Stimulated activated naive CD4-positive, alpha-beta T cell (primary cell): Measurements from ENCODE around the gene RFLNA.

ENCODE experiments used
- DNase-seq, 6 experiments: peaks; one replicate each; lab custom pipeline; 2025; lab: John Stamatoyannopoulos, UW

The RFLNA gene

DNA sequence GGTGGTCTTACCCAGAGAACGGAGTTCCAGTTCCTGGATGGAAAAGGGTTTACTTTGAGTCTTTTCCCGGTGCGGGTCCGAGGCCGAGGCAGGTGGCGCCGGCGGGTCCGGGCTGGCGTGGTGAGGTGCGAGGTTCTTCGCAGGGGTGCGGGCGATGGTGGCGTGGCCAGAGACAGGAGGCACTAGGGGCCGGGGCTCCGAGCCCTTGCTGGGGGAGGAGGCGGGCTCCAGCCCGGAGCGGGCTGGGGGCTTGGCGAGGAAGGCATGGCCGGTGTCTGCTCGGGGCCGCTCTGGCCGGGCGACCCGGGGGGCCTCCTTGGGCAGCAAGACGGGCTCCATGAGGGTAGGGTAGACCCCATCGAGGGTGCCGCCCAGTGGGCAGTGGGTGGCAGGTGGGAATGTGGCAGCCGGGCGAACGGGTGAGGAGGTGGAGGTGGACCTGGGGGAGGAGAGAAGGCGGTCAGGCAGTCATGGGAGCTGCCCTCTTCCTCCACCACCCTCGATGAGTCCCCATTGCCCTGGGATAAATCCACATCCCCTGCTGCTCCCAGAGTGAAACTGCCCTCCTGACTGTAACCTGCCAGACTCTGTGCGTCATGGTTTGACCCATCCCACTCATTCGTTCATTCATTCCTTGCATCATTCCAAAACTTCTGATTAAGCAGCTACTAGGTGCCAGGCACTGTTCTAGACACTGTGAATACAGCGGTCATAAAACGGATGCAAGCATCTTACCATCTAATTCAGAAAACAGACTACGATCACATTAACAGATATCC, 42.0 kb downstream of the RFLNA start:
- no peak for DNase-seq

DNA sequence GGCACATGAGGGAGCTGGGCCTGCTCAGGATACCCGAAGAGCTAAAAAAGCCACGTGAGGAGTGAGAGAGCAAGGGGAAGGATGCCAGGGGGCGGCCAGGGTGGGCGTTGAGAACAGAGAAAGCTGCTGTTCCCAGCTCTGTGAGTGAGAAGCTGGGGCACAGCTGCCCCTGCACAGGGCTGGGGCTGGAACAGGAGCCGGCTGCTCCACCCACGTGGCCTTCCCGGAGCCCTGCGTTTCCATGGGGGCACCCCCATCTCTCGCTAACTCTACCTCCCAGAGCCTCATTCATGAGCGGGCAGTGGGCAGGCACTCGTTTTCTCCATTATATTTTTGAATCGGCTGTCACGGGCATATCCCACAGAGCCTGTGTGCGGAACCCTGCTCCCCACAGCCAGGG, 42.7 kb downstream of the RFLNA start:
- DNase-seq, result no peak

DNA sequence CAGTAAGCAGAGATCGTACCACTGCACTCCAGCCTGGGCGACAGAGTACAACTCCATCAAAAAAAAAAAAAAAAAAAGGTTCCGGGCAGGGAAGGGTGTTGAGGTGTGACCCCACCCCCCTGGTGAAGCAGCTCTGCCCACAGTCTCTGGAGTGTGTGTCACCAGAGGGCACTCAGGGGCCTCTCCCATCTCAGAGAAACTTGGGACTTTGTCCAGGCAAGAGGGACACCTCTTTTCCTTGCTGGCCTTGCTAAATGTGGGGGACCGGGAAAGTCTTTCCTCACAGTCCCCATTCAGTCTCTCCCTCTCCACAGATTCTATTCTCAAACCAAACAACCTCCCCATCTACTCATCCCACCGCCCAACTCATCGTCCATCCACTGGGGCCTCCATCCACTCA, 43.6 kb downstream of the RFLNA start:
- no peak for DNase-seq

DNA sequence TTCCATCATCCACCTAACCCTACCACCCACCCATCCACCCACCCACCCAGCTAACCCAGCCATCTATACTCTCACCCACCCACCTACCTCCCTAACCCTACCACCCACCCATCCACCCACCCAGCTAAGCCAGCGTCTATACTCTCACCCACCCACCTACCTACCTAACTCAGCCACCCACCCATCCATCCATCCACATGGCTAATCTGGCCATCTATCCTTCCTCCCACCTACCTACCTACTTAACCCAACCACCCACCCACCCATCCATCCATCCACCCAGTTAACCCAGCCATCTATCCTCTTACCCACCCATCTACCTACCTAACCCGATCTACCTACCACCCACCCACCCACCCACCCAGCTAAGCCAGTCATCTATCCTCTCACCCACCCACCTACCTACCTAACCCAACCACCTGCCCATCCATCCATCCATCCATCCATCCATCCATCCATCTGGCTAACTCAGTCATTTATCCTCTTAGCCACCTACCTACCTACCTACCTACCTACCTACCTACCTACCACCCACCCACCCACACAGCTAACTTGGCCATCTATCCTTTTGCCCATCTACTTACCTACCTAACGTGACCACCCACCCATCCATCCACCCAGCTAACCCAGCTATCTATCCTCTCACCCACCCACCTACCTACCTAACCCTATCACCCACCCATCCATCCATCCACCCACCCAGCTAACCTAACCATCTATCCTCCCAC, 44.1 kb downstream of the RFLNA start:
- DNase-seq, result no peak

DNA sequence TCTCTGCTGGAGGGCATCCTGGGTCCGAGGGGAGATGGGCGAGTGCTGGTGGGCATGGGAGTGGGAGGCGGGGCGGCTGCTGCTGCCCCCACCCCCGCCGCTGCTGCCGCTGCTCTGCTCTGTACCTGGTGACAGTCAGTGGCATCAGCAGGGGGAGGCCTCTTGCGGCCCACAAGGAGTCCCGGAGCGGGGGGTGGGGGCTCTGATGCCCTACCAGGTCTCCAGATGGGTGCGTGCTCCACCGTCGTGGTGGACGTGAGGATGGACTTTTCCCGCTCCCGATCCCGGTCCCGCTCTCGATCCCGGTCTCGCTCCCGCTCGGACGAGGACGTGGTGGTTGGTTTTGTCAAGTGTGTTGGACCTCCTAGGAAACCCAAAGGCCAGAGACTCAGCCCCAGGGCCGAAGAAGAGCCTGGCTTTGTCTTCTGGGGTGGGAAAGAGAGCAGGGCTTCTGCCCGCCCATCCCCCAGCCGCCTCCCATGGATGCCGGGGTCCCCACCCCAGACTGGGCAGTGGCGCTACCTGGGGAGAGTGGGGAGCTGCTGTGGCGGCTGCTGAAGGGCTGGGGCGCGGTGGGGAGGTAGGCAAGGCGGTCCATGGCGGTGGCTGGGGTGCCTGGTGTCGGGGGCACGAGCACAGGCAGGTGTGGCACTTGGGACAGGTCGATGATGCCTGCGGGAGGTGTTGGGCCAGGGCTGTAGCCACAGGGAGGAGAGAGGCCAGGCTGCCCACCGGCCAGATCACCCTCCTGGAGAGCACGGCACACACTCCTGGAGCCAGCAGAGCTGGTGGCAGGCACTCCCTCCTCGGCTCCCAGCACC, 45.4 kb downstream of the RFLNA start:
- no peak for DNase-seq

DNA sequence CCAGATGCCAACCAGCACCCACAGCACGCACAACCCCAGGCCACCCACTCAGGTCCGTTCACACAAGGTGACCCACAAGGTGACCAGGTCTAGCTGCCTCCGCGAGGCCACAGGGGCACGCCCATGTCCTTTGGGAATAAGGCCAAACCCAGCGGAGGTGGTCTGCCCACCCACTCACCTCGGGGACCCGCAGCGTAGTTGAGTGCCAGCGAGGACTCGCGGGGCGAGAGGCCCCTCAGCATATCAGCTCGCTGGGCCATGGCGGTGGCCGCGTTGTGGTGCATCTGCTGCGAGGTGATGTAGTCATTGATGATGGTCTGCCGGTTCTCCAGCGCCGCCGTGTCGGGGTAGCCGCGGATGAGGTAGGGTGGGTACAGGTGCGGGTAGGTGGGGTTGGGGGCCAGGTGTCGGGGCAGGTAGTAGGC, 46.8 kb downstream of the RFLNA start:
- DNase-seq, result no peak

DNA sequence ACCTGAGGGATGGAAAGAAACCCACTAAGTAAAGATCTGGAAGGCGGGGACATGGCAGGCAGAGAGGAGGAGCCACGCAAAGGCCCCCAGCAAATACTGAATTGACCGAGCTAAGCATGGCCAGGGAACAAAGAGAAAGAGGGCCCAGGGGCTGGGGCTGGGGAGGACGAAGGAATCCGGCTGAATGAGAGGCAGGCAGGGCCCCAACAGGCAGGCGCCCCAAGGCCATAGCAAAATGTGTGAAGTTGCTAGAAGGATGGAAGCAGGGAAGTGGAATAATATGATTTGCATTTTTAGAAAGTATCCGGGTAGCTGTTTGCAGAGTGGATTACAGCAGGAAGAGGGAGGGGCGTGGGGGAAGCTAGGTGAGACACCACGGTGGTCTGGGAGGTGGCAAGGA, 49.1 kb downstream of the RFLNA start:
- DNase-seq, result no peak

DNA sequence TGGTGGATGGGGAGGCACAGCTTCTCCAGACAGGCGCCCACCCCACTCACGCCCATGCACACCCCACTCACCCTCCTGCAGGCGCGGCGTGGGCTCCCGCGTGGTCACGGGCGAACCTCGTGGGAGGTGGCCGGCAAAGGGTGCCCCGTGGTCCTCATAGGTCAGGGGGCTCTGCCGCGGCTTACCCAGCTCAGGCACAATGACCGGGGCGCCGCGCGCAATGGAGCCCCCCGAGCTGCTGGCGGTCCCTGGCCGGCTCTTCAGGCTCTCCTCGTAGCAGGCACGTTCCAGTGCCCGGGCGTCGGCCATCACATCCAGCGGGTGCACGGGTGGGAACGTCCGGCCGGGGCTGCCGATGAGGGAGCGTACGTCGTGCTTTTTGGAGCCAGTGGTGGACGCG, 49.6 kb downstream of the RFLNA start:
- DNase-seq, result no peak

DNA sequence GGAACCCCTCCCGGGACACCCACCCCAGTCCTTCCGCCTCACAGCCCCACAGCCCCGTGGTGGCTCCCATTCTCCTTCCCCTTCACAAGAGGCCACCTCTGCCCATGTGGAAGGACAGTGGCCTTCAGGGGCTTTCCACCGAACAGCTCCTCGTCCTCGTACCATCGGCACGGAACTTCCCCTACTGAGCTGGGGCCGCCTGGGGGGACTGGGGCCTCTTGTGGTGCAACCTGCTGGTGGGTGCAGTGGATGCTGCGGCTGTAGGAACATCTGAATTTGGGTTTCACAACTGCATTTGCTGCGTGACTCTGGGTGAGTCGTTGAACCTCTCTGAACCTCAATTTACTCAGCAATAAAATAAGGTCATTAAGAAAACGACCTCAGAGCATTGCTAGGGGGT, 50.9 kb downstream of the RFLNA start:
- no peak for DNase-seq

DNA sequence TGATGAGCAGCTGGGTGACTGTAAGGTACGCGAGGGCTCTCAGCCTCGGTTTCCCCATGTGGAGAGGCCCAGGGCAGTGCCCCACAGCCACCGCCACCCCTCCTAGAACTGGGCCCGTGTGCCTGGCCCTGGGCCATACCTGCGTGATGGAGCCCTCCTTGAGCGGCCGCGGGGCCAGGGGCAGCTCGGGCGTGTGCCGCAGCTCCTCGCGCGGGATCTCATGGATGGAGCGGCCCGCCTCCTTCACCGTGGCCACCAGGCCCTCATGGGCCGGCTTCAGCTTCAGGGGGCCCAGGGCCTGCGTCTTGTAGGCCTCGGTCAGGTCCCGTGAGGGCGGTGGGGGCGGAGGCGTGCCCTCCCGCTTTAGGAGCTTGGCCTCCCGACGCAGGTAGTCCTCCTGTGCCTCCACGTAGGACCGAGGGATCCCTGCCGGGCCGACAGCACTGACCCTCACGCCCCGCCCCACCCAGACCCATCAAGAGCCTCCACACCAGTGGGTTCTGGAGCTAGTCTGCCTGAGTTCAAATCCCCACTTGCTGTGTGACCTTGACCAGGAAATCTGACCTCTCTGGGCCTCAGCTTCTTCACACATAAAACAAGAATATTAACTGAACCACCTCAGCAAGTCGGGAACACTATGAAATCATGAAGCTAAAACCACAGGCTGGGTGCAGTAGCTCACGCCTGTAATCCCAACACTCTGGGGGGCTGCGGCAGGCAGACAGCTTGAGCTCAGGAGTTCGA, 51.7 kb downstream of the RFLNA start:
- no peak for DNase-seq

DNA sequence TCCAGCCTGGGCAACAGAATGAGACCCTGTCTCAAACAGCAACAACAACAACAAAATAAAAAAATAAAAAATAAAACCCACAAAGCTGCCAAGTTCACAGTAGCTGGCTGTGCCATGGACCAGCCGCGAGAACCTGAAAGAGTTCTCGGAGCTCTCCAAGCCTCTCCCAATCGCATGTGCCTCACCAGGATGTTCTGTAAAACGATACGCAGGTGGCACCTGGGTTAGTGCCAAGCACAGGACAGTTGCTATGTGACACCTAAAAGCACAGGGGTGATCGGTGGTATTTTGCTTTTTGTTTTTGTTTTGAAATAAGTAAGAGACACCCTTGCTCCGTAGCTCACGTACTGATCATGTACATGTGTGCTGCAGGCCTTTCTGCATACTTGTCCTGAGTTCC, 52.4 kb downstream of the RFLNA start:
- DNase-seq, result no peak

DNA sequence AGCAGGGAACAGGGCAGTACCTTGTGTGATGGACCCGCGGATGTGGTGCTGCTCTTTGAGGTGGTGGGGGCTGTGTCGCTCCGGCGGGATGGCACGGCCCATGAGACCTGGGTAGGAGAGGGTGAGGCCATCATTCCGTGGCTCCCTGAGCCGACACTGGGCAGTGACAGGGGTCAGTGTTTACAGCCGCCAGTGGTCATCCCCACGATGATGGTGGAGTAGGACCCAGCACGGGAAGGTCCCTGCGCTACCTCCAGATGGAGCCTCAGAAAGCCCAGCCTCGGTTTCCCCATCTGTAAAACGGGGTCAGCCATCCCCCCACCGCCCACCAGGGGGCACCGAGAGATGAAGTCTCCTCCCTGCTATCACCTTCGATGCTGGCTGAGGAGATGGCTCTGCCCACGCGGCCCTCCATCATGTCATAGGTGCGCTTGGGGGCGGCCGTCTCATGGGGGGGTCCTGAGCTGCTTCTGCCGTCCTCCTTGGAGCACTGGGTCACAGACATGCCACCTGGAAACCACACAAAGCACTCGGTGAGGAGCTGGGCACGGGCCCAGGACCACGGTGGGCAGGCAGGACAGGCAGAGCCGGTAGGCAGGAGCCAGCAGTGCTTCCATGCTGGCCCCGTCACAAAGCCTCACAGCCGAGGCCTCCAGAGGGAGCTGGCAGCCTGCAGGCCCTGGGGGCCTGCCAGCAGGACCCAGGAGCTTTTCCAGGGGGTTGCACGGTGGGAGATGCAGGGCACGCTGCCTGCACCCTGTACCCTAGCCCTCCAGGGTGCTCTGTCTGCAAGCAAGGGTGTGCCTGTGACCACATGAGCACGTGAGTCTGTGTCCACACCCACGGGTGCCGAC, 53.1 kb downstream of the RFLNA start:
- DNase-seq, result peak in 3 of 6 experiments; percentile 7 to 41 (median 14)

DNA sequence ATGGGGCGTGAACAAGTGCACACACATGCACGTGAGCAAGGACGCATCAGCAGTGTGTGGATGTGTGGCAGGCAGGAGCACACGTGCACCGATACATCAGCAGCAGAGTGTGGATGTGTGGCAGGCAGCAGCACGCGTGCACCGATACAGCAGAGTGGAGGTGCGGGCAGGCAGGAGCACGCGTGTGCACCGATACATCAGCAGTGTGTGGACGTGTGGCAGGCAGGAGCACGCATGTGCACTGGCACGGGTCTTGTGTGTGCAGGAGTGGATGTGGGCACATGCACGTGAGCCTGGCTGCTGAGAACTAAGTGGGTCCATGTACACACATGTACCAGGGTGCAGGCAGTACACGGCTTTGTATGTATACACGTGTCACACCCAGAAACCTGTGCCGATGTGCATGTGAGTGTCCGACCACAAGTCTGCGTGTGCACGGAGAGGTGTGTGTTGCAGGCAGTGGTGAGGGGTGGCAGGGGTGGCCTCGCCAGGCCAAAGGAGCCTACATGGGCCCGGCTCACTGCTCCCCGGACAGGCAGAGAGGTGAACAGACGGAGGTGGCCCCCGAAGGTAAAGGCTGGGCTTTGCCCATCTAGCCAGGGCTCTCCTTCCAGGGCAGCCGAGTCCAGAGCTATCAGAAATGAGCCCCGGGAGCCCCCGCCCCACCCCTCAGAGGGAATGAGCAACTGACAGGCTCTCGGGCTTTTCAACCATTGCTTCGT, 53.9 kb downstream of the RFLNA start:
- no peak for DNase-seq

DNA sequence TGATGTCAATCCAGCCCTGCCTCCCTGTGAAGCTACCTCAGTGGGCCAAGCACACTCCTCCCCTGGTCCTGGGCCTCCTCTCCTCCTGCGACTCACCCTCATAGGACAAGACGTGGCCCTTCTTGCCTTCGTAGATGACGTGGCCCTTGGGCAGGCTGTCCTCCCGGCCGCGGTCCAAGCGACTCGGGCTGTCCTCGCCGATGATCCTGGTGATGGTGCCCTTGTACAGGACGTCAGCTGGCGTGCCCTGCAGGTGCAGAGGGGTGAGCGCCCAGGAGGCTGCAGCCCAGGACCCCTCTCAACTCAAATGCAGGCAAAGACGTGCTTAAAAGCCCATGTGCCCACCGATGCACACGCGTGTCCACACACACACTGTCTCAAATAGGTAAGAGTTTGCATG, 55.6 kb downstream of the RFLNA start:
- DNase-seq, result no peak

DNA sequence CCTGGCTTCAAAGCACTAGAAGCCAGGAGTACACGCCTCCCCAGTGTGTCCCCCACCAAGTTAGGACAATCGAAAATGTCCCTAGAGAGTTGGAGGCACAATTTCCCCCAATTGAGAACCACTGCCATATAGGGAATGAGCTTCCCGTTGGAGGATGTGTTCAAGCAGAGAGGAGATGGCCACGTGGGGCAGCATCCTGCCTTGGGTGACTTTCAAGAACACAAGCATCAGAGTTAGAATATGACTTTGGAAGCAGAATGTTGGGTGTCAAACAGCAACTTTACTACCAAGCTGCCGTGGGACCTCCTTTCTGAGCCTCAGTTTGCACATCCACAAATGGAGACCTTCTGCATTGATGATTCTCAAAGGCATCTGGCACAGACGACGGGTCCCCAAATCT, 56.5 kb downstream of the RFLNA start:
- DNase-seq, result no peak

DNA sequence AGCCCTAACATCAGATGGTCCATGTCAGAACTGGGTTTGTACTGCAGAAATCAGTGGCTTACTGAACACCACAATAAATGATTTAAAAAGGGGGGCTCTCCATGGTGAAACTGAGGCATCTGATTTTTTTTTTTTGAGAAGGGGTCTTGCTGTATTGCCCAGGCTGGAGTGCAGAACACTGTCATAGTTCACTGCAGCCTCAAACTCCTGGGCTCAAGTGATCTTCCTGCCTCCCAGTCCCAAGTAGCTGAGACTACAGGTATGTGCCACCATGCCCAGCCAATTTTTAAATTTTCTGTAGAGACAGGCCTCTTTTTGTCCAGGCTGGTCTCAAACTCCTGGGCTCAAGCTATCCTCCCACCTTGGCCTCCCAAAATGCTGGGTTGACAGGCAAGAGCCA, 57.4 kb downstream of the RFLNA start:
- no peak for DNase-seq

DNA sequence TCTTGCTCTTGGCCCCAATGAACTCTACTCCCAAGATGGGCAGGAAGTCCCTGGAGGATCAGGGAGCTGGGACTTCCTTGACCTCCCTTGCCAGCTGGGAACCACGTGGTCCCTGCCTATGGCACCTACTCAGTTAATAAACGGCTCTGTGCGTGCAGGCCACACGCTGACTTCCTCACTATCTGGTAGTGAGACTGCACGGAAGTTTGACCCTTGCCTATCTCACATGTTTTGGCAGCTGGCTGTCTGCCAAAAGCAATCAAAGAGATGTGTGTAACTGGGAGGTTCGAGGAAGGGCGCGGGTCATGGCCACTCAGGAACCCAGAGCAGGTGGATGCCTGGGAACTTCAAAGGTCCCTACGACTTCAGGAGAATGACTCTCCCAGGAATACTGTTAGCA, 57.9 kb downstream of the RFLNA start:
- no peak for DNase-seq

DNA sequence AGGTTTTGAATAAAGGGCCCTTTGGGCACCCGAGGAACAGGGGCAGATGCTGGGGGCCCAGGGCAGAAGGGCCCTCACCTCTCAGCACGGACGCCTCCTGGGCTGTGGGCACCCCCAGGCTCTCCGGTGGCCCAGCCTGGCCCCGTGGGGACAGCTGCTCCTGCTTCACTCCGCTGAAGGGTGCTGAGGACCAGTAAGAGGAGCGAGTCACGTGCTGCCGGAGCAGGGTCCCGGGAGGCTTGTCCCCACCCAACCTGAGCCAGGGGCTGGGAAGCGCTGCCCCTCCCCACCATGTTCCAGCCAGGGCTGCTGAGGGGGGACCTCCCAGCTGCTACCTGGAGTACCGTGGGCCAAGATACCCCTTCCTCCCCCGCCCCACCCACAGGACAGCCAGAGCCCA, 59.5 kb downstream of the RFLNA start:
- DNase-seq, result no peak

DNA sequence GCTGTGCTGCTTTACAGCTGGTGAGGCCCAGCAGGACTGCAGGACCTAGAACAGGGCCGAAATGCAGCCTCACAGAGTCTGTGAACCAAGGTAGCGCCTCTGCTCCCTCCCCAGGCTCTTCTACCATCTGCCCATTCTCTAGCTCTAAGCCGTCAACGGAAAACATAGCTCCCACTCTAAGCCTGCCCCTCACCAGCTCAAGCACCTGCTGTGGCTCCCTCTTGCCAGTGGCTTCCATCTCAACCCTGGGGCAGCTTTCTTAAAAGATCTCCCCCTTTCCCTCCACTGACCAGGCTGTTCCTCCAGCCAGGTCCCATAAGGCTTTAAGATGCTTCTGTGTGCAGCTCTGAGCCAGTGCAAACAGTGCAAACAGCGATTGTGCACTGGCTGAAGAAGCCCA, 61.3 kb downstream of the RFLNA start:
- DNase-seq, result no peak

DNA sequence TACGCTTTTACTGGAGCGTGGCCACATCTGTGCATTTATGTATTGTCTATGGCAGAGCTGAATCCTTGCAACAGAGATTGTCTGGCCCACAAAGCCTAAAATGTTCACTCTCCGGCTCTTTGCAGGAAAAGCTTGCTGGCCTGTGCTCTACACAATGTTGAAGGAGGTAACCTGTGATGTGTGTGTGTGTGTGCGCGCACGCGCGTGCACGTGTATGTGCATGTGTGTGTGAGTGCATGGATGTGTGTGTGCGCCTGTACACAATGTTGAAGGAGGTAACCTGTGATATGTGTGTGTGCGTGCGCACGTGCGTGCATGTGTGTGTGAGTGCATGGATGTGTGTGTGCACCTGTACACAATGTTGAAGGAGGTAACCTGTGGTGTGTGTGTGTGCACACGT, 62.7 kb downstream of the RFLNA start:
- no peak for DNase-seq

DNA sequence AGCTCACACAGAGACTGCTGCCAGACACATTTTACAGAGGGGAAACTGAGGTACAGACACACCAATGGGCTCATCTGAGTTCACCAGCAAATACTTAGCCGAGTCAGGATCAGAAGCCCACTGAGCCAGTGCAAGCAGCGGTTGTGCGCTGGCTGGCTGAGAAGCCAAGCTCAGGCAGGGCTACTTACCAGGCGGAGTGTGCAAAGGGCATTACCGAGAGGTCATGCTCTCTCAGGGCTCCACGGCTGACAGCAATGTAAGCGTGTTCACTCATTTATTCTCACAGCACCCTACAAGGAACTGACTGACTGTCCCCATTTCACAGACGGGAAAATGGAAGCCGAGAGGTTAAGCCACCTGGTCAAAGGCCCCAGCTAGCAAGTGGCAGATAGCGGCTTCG, 63.7 kb downstream of the RFLNA start:
- no peak for DNase-seq
